B cell (primary cell): ENCODE data around the gene TTC28. TPM values are rescaled to one million over a fixed set of nuclear protein-coding genes. Genes with fewer than 3 reads are reported as not detected.

Source experiments
- ATAC-seq: fragments of 200-7000 bp; cut with Tn5 transposase; one replicate; pipeline ENCODE4 v1.10.0; 2021; ENCODE audit warnings: low read depth, mild to moderate bottlenecking, moderate number of reproducible peaks, moderate library complexity
- CTCF ChIA-PET: fragments of 350-600 bp; sonication (Branson Sonifier 250); formaldehyde crosslinking; loops from one replicate; lab custom pipeline; 2021; ENCODE audit warnings: antibody characterized with exemption, inconsistent platforms; lab: Charles Lee
- POLR2A ChIA-PET: fragments of 350-600 bp; sonication (Branson Sonifier 250); formaldehyde crosslinking; loops from one replicate; lab custom pipeline; 2021; ENCODE audit warnings: antibody characterized with exemption; lab: Charles Lee
- DNase-seq: peaks from one replicate; pipeline ENCODE4 v3.0.0; 2013
- H2AFZ ChIP-seq: 2 replicates; pipeline ENCODE4 v1.6.1; 2012; ENCODE audit warnings: mild to moderate bottlenecking, low read depth, low read length; ENCODE audit not compliant: insufficient read depth, poor library complexity, severe bottlenecking
- H3K27ac ChIP-seq, 2 donors: 1 replicate in 1 of 2; 2 replicates in 1 of 2; pipeline ENCODE4 v1.5.1; 2012 to 2013; ENCODE audit warnings: low read length in 2 of 2, mild to moderate bottlenecking in 2 of 2, moderate library complexity in 1 of 2
- H3K27me3 ChIP-seq, 4 experiments: fragments of 200-600 bp in 1 of 4; sonication (generic) in 1 of 4; replicated peaks in 1 of 4; 1 replicate in 2 of 4; 2 replicates in 2 of 4; pipeline versions ENCODE4 v1.6.1 to v1.7.0; 2013 to 2016; ENCODE audit warnings: low read length in 3 of 4, mild to moderate bottlenecking in 2 of 4, mixed read lengths in 1 of 4, moderate library complexity in 1 of 4; ENCODE audit not compliant: insufficient read depth in 4 of 4, control insufficient read depth in 3 of 4; ENCODE audit errors: control extremely low read depth in 1 of 4
- H3K36me3 ChIP-seq, 2 experiments: replicated peaks in 1 of 2; 1 replicate in 1 of 2; 2 replicates in 1 of 2; pipeline versions ENCODE4 v1.6.1 to v1.7.1; 2013; ENCODE audit warnings: low read length in 1 of 2; ENCODE audit not compliant: insufficient read depth in 2 of 2, control insufficient read depth in 1 of 2; ENCODE audit errors: control extremely low read depth in 1 of 2, extremely low read depth in 1 of 2
- H3K4me1 ChIP-seq, 2 donors: fragments of 200-600 bp in 1 of 2; sonication (generic) in 1 of 2; 1 replicate in 1 of 2; 2 replicates in 1 of 2; pipeline versions ENCODE4 v1.5.1 to v1.6.1; 2013 to 2017; ENCODE audit warnings: low read length in 2 of 2; ENCODE audit not compliant: control insufficient read depth in 2 of 2, insufficient read depth in 2 of 2
- H3K4me2 ChIP-seq: replicated peaks from 2 replicates; pipeline ENCODE3; 2012; ENCODE audit warnings: mild to moderate bottlenecking, low read depth, low read length; ENCODE audit not compliant: poor library complexity, severe bottlenecking
- H3K4me3 ChIP-seq, 5 experiments: fragments of 200-600 bp in 1 of 5; sonication (generic) in 1 of 5; 1 replicate in 3 of 5; 2 replicates in 2 of 5; pipeline versions ENCODE4 v1.5.1 to v1.7.0; 2011 to 2016; ENCODE audit warnings: low read length in 4 of 5, mild to moderate bottlenecking in 4 of 5, low read depth in 2 of 5, control low read depth in 1 of 5, moderate library complexity in 1 of 5; ENCODE audit not compliant: insufficient read depth in 1 of 5; ENCODE audit errors: control extremely low read depth in 1 of 5, extremely low read depth in 1 of 5
- H3K79me2 ChIP-seq: fragments of 200-600 bp; sonication (generic); one replicate; pipeline ENCODE4 v1.6.0; 2016; ENCODE audit warnings: low read length; ENCODE audit not compliant: control insufficient read depth, insufficient read depth
- H3K9ac ChIP-seq: fragments of 200-600 bp; sonication (generic); 2 replicates; pipeline ENCODE4 v1.6.1; 2017; ENCODE audit warnings: mild to moderate bottlenecking, low read length, moderate library complexity
- H3K9me3 ChIP-seq, 3 donors: one replicate each; pipeline versions ENCODE4 v1.6.1 to v1.7.1; 2013; ENCODE audit warnings: low read length in 2 of 3; ENCODE audit not compliant: control insufficient read depth in 2 of 3, insufficient read depth in 1 of 3; ENCODE audit errors: control extremely low read depth in 1 of 3
- H4K20me1 ChIP-seq: 2 replicates; pipeline ENCODE4 v1.6.0; 2012; ENCODE audit warnings: mild to moderate bottlenecking, low read length; ENCODE audit not compliant: insufficient read depth, control insufficient read depth, poor library complexity, severe bottlenecking
- H3K27ac Mint-ChIP-seq: one replicate; pipeline ENCODE4 v1.8.0; 2021; ENCODE audit warnings: mixed read lengths
- H3K27me3 Mint-ChIP-seq: one replicate; pipeline ENCODE4 v1.8.0; 2021; ENCODE audit warnings: mixed read lengths
- H3K4me1 Mint-ChIP-seq: one replicate; pipeline ENCODE4 v1.8.0; 2021; ENCODE audit warnings: mixed read lengths
- H3K4me3 Mint-ChIP-seq: one replicate; pipeline ENCODE4 v1.8.0; 2021; ENCODE audit warnings: mixed read lengths
- H3K9me3 Mint-ChIP-seq: one replicate; pipeline ENCODE4 v1.8.0; 2022; ENCODE audit warnings: mixed read lengths; ENCODE audit not compliant: insufficient read depth
- EZH2 ChIP-seq: IDR thresholded peaks from 2 replicates; pipeline ENCODE4 v1.6.1; 2012; ENCODE audit warnings: borderline replicate concordance, low read depth, mild to moderate bottlenecking, moderate library complexity, low read length; ENCODE audit not compliant: insufficient read depth, poor library complexity, severe bottlenecking
- WGBS: methylation state at CpG from one replicate; pipeline ENCODE4 v1.1.5; 2013; ENCODE audit warnings: missing lambda C conversion rate; ENCODE audit not compliant: insufficient coverage; 5-methylcytosine and 5-hydroxymethylcytosine counted together
- intact Hi-C: fragments of 100-400 bp; cut with micrococcal nuclease; formaldehyde crosslinking; loops from one replicate; pipeline ENCODE4 v1.10.0; 2022
- polyA plus RNA-seq: library from polyadenylated mRNA; depleted of rRNA; stranded (reverse); fragments of >200 nt; gene quantifications from 2 replicates; pipeline ENCODE4 v1.2.3, GENCODE V29; 2012
- total RNA-seq, 2 donors: library from RNA; stranded (reverse); fragments of 120-200 nt in 1 of 2; gene quantifications; 1 replicate in 1 of 2; 2 replicates in 1 of 2; pipeline versions ENCODE4 v1.2.3 to v1.2.4, GENCODE V29; 2013 to 2022
- TF ChIP-seq, protein P1 (sequence below): fragments of 200-600 bp; IDR thresholded peaks from one replicate; pipeline ENCODE4 v1.8.0; 2022; ENCODE audit warnings: antibody characterized with exemption, mild to moderate bottlenecking

The TTC28 gene
- total and polyA plus RNA-seq, 2 donors (not counting 1 experiment from before 2014, with no cell fraction given): 4.5 to 7.3 TPM

DNA sequence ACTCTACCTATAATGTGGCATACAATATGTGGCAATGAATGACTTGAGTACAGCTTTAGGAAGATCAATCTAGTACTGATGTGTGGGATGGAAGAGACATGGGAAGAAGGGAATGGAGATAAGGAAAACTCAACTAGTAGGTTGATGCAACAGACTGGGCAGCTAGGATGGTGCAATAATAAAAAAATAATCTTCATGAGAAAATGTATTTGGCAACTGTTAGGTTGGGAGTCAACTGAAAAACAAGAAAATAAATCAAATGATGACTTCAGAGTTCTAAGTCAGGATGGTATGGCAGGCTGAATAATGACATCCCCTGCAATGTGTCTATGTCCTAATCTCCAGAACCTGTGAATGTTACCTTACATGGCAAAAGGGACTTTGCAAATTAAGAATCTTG lies 523.8 kb downstream of the TTC28 start:
- intact Hi-C loops: no loop called here
- Histone ChIP-seq H3K27me3 (no peaks in the 10 kb centered on the region), H3K4me2 (no peak overlapping the region), H3K36me3 (no peaks in the 10 kb centered on the region), H3K4me3 (no peak overlapping the region), H3K4me1 (no peaks in the 10 kb centered on the region), H3K27ac (no peak overlapping the region), H3K9me3 (no peaks in the 10 kb centered on the region), H3K79me2 (no peaks in the 10 kb centered on the region), H3K9ac (no peak overlapping the region), H4K20me1 (no peaks in the 10 kb centered on the region), H2AFZ (no peak overlapping the region)
- CTCF ChIA-PET: no interaction called here
- Mint-ChIP-seq H3K27ac (no peak overlapping the region), H3K4me3 (no peak overlapping the region), H3K27me3 (peaks cover 20% of the 10 kb centered on the region), H3K9me3 (peaks cover 4% of the 10 kb centered on the region), H3K4me1 (no peaks in the 10 kb centered on the region)
- DNase-seq (no peak), ATAC-seq (no peak)
- TF ChIP-seq, protein P1, sequence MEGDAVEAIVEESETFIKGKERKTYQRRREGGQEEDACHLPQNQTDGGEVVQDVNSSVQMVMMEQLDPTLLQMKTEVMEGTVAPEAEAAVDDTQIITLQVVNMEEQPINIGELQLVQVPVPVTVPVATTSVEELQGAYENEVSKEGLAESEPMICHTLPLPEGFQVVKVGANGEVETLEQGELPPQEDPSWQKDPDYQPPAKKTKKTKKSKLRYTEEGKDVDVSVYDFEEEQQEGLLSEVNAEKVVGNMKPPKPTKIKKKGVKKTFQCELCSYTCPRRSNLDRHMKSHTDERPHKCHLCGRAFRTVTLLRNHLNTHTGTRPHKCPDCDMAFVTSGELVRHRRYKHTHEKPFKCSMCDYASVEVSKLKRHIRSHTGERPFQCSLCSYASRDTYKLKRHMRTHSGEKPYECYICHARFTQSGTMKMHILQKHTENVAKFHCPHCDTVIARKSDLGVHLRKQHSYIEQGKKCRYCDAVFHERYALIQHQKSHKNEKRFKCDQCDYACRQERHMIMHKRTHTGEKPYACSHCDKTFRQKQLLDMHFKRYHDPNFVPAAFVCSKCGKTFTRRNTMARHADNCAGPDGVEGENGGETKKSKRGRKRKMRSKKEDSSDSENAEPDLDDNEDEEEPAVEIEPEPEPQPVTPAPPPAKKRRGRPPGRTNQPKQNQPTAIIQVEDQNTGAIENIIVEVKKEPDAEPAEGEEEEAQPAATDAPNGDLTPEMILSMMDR: no peak
- TF ChIP-seq EZH2: no peak
- POLR2A ChIA-PET: no interaction called here

DNA sequence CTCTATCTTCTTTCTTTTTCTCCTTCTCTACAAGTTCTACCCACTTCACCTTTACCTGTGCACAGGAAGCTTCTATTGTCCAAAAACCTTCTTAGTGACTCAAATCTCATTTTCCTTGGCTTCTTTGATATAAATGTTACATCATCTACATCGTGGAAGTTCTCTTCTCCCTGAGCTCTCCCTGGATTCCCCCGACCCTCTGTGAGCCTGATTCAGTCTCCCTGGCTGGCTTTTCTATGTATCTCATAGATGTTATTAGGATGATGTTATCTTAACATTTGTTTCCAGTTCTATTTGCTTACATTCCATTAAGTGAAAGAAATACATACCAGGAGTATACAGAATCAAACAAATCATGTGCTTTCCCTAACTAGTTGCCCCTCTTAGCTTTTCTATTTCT lies 524.8 kb downstream of the TTC28 start:
- H3K4me3 ChIP-seq: no peak overlapping the region
- CTCF ChIA-PET: no interaction called here
- no peaks in the 10 kb centered on the region for H4K20me1 ChIP-seq
- no peaks in the 10 kb centered on the region for H3K27me3 ChIP-seq
- no peak overlapping the region for H3K27ac ChIP-seq
- POLR2A ChIA-PET: no interaction called here
- no peaks in the 10 kb centered on the region for H3K4me1 ChIP-seq
- H3K36me3 ChIP-seq: no peaks in the 10 kb centered on the region
- no CpG with 5 or more reads among the region's 2 CpGs for WGBS
- TF ChIP-seq EZH2: no peak
- TF ChIP-seq, protein P1: no peak
- no peak for DNase-seq
- intact Hi-C loops: no loop called here
- H3K9me3 ChIP-seq: no peaks in the 10 kb centered on the region
- no peak overlapping the region for H2AFZ ChIP-seq
- Mint-ChIP-seq H3K27me3 (peaks cover 20% of the 10 kb centered on the region), H3K4me1 (no peaks in the 10 kb centered on the region), H3K4me3 (no peak overlapping the region), H3K27ac (no peak overlapping the region), H3K9me3 (peaks cover 4% of the 10 kb centered on the region)
- H3K4me2 ChIP-seq: no peak overlapping the region
- no peaks in the 10 kb centered on the region for H3K79me2 ChIP-seq
- ATAC-seq: no peak
- H3K9ac ChIP-seq: no peak overlapping the region
